ENCODE results near the gene PRCD. TPM values are rescaled to one million over a fixed set of nuclear protein-coding genes. Genes with fewer than 3 reads are reported as not detected.

PRCD gene
- total RNA-seq, 2 donors from 2014 or later, result 0.29 to 1.2 TPM

DNA sequence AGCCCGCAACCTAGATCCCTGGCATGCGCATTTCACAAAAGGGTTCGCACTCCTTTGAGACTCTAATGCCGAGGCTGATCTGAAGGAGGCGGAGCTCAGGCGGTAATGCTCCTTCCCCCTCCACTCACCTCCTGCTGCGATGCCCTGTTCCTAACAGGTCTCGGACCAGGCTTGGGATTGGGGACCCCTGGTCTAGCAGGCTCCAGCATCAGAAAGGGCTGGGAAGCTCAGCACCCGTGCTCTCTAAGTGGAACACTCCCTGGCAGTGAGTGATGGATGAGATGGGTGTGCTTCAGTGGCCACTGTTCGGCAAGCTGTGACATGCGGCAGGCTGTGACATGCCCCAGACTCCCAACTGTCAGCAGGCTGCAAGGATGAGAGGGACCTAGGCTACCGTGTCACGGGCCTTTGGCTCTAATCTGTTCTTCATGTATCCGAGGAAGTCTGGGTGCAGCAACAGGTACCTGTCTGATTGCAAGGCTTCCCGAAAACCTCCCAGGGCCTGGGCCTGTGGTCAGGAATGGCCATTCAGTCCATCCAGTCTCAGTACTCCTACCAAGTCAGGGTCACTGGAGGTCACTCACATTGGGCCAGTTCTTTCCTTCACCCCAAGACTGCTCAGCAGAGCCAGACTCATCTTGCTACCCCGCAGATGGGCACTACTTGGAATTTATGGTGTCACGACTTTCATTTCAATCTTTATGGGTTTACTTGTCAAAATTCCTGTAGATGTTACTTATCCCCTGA is 47.1 kb downstream of the PRCD start:
- Histone ChIP-seq H3K9me3 (no peaks in the 10 kb centered on the region), H3K4me1 (no peaks in the 10 kb centered on the region), H3K4me3 (no peak overlapping the region), H3K27ac (no peak overlapping the region), H3K36me3 (no peaks in the 10 kb centered on the region), H3K27me3 (peaks cover 25% of the 10 kb centered on the region), H3K9ac (ENCODE audit: low read depth in 2 of 2, low read length in 2 of 2) (no peak overlapping the region)
- TF ChIP-seq, protein P1, sequence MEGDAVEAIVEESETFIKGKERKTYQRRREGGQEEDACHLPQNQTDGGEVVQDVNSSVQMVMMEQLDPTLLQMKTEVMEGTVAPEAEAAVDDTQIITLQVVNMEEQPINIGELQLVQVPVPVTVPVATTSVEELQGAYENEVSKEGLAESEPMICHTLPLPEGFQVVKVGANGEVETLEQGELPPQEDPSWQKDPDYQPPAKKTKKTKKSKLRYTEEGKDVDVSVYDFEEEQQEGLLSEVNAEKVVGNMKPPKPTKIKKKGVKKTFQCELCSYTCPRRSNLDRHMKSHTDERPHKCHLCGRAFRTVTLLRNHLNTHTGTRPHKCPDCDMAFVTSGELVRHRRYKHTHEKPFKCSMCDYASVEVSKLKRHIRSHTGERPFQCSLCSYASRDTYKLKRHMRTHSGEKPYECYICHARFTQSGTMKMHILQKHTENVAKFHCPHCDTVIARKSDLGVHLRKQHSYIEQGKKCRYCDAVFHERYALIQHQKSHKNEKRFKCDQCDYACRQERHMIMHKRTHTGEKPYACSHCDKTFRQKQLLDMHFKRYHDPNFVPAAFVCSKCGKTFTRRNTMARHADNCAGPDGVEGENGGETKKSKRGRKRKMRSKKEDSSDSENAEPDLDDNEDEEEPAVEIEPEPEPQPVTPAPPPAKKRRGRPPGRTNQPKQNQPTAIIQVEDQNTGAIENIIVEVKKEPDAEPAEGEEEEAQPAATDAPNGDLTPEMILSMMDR (IDR thresholded peaks at IDR 0.05), result no peak
- no peak for DNase-seq
- intact Hi-C loops (cut with DNase I), result no loop called here

DNA sequence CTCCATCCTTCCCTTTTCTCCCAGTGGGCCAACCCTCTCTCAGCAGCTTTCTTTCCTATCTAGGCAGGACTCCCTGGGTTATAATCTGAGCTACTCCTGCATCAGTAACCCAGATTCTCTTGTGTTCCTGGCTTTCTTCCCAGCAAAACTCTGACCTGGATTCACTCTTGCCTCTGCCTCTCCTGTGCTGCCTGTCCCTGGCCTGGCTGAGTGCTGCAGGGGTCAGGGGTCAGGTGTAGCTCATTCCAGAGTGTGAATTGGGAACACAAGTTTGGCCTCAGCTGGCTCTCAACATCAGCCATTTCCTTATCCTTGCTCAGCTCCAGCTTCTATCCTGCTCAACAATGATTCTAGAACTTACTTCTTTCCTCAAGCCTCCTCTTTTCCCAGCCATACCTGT is 48.3 kb downstream of the PRCD start:
- Histone ChIP-seq H3K27me3 (peaks cover 25% of the 10 kb centered on the region), H3K9ac (ENCODE audit: low read depth in 2 of 2, low read length in 2 of 2) (no peak overlapping the region), H3K27ac (no peak overlapping the region), H3K4me1 (no peaks in the 10 kb centered on the region), H3K9me3 (no peaks in the 10 kb centered on the region), H3K36me3 (no peaks in the 10 kb centered on the region), H3K4me3 (no peak overlapping the region)
- TF ChIP-seq, protein P1 (IDR thresholded peaks at IDR 0.05), result no peak
- no peak for DNase-seq
- intact Hi-C loops (cut with DNase I), result no loop called here

DNA sequence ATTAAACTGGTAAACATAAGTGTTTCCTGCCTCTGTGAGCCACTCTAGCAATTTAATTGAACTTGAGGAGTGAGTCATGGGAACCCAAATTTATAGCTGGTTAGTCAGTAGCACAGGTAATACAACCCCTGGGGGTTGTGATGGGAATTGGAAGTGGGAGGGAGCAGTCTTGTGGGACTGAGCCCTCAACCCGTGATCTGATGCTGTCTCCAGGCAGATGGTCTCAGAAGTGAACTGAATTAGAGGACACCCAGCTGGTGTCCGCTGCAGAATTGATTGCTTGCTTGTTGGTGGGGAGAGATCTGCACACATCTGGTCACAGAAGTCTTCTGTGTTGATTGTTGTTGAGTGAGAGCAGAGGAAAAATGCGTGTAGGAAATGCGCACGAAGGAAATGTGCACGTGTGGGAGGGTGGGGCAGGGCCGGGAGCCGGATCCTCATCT is 53.6 kb downstream of the PRCD start:
- no peak overlapping the region for H3K9ac ChIP-seq (ENCODE audit: low read depth in 2 of 2, low read length in 2 of 2)
- H3K9me3 ChIP-seq, result no peaks in the 10 kb centered on the region
- no peaks in the 10 kb centered on the region for H3K36me3 ChIP-seq
- no peak overlapping the region for H3K27ac ChIP-seq
- peaks cover 4% of the 10 kb centered on the region for H3K4me1 ChIP-seq
- H3K4me3 ChIP-seq, result no peak overlapping the region
- no peak for DNase-seq
- intact Hi-C loops (cut with DNase I), result no loop called here
- TF ChIP-seq, protein P1 (IDR thresholded peaks at IDR 0.05), result no peak
- H3K27me3 ChIP-seq, result no peaks in the 10 kb centered on the region

DNA sequence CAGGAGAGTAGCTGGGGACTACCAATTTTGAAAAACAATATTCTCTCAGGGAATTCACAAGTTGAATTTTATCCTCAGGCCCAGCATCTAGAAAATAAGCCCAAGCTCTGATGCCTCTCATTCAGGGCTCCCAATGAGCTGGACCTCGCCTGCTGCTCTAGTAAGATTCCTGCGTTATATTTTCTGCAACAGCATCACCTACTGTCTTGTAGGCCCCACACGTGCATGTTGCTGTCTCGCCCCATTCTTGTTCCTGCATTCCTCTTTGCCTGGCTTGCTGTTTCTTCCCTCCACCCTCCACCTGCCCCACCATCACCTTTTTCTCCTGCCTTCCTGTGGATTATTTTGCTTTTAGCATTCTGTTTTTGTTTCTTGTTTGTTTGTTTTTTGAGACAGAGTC is 54.1 kb downstream of the PRCD start:
- Histone ChIP-seq H3K36me3 (no peaks in the 10 kb centered on the region), H3K27ac (no peak overlapping the region), H3K27me3 (no peaks in the 10 kb centered on the region), H3K9ac (ENCODE audit: low read depth in 2 of 2, low read length in 2 of 2) (no peak overlapping the region), H3K4me1 (peaks cover 4% of the 10 kb centered on the region), H3K9me3 (no peaks in the 10 kb centered on the region), H3K4me3 (no peak overlapping the region)
- no peak for DNase-seq
- intact Hi-C loops (cut with DNase I), result no loop called here
- TF ChIP-seq, protein P1 (IDR thresholded peaks at IDR 0.05), result no peak

DNA sequence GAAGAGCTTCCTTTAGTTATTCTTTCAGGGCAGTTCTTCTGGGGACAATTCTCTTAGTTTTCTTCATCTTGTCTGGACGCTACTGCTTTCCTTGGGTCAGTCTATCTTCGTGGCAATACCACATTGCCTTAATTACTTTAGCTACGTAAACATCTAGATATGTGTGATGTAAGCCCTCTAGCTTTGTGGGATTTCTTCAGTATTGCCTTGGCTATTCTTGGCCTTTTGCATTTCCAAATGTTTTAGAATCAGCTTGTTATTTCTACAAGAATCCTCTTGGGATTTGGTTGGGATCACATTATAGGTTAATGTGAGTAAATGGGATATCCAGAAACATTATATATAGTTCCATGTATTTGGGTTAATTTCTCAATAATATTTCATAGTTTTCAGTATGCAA is 54.8 kb downstream of the PRCD start:
- Histone ChIP-seq H3K27me3 (no peaks in the 10 kb centered on the region), H3K4me3 (no peak overlapping the region), H3K4me1 (peaks cover 4% of the 10 kb centered on the region), H3K36me3 (no peaks in the 10 kb centered on the region), H3K9me3 (no peaks in the 10 kb centered on the region), H3K9ac (ENCODE audit: low read depth in 2 of 2, low read length in 2 of 2) (no peak overlapping the region), H3K27ac (no peak overlapping the region)
- intact Hi-C loops (cut with DNase I), result no loop called here
- no peak for DNase-seq
- TF ChIP-seq, protein P1 (IDR thresholded peaks at IDR 0.05), result no peak

Other genes starting within 250 kb of the PRCD start
- 1 to 10 TPM; 1.2 to 5.7 TPM for gene QRICH2, start 231.8 kb upstream of the PRCD start, total RNA-seq
- gene PRPSAP1, start 186.1 kb upstream of the PRCD start, total RNA-seq, result 10 to 100 TPM; 60.7 to 70.0 TPM
- gene SPHK1, start 155.4 kb upstream of the PRCD start, total RNA-seq, result 1 to 10 TPM; 2.1 to 3.3 TPM
- 10 to 100 TPM; 17.5 to 25.2 TPM for gene UBE2O, start 86.9 kb upstream of the PRCD start, total RNA-seq
- gene AANAT, start 72.4 kb upstream of the PRCD start, total RNA-seq, result not detected
- gene RHBDF2, start 38.6 kb upstream of the PRCD start, total RNA-seq, result 10 to 100 TPM; 11.6 to 23.9 TPM
- gene CYGB, start 2.3 kb upstream of the PRCD start, total RNA-seq, result 1 to 10 TPM; 4.7 to 9.9 TPM
- gene ST6GALNAC2, start 45.8 kb downstream of the PRCD start, total RNA-seq, result 1 to 10 TPM; 3.8 to 6.3 TPM
- 100 to 1,000 TPM; 311 to 465 TPM for gene ST6GALNAC1, start 103.7 kb downstream of the PRCD start, total RNA-seq
- 10 to 100 TPM; 20.3 to 39.3 TPM for gene MXRA7, start 170.9 kb downstream of the PRCD start, total RNA-seq
- 10 to 100 TPM; 38.6 to 41.6 TPM for gene JMJD6, start 186.6 kb downstream of the PRCD start, total RNA-seq
- 10 to 100 TPM; 21.7 to 29.7 TPM for gene METTL23, start 186.8 kb downstream of the PRCD start, total RNA-seq
- 100 to 1,000 TPM; 163 to 300 TPM for gene SRSF2, start 197.3 kb downstream of the PRCD start, total RNA-seq
- gene MFSD11, start 198.1 kb downstream of the PRCD start, total RNA-seq, result 10 to 100 TPM; 24.9 to 38.9 TPM

Data from colonic mucosa (tissue), 4 donors.